ENCODE data around the gene ELF3.
"Not testable (repeated sequence)": the region's sequence is repeated elsewhere in the genome, so short reads cannot be mapped to it uniquely, and the experiment has no call there.

Gene ELF3

DNA sequence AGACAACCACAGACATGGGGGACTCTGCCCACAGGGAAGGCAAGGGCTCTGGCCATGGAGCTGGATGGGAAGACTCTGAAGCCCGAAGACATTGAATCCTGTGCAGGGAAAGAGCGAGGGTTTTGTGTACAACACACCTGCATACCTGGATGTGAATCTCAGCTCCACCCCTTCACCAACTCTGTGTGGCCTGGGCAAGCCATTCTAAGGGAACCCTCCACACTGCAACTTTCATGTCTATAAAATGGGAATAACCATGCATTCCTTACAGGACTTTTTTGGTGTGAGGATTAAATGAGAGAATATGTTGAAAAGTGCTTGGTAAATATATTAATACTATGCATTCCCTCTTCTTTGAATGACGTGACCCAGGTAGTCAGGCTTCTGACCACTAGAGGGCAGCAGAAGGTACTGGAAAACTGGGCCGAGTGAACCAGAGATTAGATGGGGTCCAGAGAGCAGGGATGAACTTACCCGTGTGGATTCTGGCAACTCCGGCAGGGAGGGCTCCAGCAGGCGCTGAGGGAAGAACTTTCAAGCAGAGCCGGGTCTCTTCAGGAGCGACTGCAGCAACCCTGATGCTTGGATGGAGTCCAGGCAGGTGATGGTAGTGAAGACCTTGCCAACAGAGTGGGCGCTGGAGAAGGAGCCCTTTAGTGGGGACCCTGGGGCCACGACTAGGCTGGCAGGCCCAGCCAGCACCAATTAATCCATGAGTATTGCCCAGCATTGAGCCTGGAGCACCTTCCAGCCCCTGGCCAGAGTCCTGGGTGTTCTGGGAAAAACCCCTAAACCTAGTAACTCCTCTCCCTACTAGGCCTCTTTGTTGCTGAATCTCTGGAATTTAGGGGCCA, 834 bp upstream of the ELF3 start:
- DNase-seq (ENCODE audit: low spot score) = peak; percentile 84

DNA sequence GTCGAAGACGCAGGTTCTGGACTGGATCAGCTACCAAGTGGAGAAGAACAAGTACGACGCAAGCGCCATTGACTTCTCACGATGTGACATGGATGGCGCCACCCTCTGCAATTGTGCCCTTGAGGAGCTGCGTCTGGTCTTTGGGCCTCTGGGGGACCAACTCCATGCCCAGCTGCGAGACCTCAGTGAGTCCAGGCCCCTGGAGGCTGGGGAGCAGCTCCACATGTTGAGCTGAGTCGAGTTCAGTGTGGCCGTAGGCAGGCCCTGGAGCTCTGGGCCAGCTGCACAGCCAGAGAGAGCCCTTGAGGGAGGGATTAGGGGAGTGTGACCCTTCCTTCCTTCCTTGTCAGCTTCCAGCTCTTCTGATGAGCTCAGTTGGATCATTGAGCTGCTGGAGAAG, 1.6 kb downstream of the ELF3 start:
- no peak for DNase-seq (ENCODE audit: low spot score)

DNA sequence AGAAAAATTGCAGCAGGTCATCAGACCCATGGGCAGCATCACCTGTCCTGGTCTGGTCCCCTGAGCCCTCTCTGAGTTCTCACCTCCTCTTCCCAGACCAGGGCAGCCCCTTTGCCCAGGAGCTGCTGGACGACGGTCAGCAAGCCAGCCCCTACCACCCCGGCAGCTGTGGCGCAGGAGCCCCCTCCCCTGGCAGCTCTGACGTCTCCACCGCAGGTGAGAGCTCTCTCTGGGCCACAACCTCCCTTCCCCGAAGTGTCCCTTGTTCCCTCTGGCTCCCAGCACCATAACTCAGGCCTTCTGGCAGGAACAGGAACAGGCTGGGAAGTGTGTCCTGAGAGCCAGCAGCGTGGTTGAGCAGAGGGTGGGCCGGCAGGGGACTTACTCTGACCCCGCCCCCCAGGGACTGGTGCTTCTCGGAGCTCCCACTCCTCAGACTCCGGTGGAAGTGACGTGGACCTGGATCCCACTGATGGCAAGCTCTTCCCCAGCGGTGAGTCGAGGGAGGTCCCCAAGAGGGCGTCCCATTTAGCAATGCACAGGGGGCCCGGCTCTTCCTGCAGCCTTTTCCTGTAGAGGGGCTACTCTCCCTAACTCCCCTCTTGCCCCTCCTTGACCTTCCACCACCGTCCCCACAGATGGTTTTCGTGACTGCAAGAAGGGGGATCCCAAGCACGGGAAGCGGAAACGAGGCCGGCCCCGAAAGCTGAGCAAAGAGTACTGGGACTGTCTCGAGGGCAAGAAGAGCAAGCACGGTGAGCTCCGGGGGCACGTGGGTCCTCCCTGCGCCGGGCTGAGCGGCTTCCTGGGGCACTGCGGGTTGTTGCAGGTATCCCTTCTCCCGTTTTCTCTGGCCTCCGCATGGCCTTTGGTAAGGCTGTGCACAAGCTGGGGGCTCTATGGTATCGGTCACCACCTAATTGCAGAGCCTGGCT, 2.4 kb downstream of the ELF3 start:
- no peak for DNase-seq (ENCODE audit: low spot score)

DNA sequence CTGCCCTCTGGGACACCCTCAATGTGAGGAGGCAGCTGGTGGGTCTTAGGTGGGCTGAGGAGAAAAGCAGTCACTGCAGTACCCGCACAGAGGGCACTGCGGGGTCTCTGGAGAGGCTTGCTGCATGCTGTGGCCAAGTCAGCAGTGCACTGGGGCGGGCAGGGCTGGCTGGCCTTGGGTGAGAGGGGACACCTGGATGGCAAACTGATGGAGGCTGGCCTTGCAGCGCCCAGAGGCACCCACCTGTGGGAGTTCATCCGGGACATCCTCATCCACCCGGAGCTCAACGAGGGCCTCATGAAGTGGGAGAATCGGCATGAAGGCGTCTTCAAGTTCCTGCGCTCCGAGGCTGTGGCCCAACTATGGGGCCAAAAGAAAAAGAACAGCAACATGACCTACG, 3.2 kb downstream of the ELF3 start:
- DNase-seq (ENCODE audit: low spot score) = no peak

DNA sequence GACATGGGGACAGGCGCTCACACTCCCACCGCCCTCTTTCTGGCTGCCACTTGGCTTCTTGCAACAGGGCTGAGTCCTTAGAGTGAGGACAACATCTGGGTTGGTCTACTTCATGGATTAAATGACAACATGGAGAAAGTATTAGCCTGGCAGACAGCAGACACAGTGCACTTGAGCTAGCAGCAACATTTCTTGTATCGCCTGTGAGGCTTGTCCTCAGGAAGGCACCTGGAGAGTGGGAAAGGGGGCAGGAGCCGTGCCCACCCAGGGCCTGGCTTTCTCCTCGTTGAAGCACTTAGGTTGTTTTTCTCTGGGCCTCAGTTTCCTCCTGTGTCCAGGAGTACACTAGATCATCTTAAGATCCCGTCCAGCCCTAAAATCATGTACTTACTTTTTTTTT, 3.7 kb downstream of the ELF3 start:
- no peak for DNase-seq (ENCODE audit: low spot score)

DNA sequence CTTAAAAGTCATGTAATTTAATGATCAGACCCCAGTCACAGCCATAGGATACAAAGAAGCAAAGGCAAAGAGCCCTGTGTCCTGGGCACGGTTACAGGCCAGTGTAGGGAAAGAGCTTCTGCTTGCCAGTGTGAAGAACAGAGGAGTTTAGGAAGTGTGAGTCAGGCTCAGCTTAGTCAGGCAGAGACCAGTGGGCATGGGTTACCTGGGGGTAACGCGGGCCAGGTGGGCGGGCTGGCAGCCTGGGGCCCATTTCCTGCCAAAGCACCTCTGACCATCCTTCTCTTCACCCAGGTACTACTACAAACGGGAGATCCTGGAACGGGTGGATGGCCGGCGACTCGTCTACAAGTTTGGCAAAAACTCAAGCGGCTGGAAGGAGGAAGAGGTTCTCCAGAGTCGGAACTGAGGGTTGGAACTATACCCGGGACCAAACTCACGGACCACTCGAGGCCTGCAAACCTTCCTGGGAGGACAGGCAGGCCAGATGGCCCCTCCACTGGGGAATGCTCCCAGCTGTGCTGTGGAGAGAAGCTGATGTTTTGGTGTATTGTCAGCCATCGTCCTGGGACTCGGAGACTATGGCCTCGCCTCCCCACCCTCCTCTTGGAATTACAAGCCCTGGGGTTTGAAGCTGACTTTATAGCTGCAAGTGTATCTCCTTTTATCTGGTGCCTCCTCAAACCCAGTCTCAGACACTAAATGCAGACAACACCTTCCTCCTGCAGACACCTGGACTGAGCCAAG, 4.7 kb downstream of the ELF3 start:
- no peak for DNase-seq (ENCODE audit: low spot score)

DNA sequence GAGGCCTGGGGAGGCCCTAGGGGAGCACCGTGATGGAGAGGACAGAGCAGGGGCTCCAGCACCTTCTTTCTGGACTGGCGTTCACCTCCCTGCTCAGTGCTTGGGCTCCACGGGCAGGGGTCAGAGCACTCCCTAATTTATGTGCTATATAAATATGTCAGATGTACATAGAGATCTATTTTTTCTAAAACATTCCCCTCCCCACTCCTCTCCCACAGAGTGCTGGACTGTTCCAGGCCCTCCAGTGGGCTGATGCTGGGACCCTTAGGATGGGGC, 5.2 kb downstream of the ELF3 start:
- DNase-seq (ENCODE audit: low spot score) = no peak

DNA sequence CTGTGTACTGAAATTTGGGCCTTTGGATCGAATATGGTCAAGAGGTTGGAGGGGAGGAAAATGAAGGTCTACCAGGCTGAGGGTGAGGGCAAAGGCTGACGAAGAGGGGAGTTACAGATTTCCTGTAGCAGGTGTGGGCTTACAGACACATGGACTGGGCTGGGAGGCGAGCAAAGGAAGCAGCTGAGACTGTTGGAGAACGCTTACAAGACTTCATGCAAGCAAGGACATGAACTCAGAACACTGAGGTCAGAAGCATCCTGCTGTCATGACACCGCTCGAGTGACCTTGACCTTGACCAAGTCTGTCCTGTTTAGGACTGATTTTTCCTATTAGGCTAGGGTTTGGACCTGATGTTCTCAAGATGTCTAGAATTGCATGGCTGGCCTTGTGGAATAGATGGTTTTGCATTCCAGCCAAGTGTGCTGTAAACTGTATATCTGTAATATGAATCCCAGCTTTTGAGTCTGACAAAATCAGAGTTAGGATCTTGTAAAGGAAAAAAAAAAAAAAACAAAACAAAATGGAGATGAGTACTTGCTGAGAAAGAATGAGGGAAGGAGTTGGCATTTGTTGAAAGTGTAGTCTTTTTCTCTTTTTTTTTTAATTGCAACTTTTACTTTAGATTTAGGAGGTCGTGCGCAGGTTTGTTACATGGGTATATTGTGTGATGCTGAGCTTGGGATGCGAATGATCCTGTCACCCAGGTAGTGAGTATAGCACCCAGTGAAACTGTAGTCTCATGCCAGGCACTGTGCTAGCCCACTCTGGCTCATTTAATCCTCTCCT, 5.8 kb downstream of the ELF3 start:
- DNase-seq (ENCODE audit: low spot score) = no peak

DNA sequence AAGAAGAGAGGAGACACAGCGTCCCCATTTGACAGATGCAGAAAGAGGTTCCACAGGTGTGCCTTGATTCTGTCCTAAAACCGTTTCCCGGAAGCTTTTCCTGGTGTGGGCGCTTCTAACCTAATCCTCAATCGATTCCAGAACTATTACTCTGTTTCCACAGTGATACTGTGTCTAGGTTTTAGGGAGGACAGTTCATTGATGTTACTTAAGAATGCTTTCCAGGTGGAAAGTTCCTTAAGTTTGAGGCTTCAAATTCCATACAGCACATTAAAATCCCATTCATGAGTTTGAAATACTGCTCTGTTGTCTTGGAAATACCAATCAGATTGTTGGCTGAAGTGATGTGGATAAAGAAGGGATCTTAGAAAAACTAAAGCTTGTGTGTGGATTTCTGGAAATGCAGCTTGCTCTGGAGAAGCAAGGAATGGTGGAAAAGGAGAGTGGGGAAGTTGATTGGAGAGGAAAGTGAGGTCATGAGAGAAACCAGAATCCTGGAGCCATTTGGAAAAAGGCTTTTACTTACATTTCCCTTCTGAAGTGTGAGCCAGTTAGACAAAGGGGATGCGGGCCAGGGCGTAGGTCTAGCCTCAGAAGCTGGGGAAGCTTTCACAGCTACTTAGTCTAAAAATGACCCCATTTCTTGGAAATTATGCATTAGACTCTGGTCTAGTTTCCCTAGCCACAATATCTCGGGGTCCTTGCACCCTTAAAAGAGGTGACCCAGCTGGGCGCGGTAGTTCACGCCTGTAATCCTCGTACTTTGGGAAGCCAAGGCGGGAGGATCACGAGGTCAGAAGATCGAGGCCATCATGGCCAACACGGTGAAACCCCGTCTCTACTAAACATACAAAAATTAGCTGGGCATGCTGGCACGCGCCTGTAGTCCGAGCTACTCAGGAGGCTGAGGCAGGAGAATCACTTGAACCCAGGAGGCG, 6.7 kb downstream of the ELF3 start:
- DNase-seq (ENCODE audit: low spot score) = peak; percentile 48

DNA sequence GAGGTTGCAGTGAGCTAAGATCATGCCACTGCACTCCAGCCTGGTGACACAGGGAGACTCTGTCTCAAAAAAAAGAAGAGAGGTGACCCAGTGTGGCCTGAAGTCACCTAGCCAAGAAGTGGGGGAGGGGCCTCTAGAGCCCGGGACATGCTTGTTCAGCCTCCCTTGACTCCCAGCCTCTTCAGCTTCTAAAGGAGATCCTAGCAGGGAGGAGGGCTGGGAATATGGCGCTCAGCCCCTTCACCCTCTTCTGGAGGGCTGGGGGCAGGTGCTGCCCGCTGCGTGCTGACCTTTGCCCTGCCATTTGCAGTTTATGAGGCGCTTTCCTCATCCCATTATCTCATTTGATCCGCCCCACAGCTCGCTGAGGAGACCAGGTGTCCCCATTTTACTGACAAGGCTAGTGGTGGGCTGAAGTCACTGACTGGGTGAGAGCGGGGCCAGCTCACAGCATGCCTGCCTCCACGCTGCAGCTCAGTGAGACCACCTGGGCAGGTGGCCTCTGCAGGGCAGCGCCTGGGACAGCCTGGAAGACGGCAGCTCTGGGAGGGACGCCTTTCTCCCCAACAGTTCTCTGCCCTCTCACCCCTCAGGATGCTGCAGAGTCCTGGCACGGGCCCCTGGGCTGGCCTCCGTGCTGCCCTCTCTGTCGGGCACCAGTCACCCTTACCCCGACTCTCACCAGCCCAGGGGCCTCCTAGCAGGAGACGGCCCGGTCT, 7.5 kb downstream of the ELF3 start:
- peak; percentile 81 for DNase-seq (ENCODE audit: low spot score)

DNA sequence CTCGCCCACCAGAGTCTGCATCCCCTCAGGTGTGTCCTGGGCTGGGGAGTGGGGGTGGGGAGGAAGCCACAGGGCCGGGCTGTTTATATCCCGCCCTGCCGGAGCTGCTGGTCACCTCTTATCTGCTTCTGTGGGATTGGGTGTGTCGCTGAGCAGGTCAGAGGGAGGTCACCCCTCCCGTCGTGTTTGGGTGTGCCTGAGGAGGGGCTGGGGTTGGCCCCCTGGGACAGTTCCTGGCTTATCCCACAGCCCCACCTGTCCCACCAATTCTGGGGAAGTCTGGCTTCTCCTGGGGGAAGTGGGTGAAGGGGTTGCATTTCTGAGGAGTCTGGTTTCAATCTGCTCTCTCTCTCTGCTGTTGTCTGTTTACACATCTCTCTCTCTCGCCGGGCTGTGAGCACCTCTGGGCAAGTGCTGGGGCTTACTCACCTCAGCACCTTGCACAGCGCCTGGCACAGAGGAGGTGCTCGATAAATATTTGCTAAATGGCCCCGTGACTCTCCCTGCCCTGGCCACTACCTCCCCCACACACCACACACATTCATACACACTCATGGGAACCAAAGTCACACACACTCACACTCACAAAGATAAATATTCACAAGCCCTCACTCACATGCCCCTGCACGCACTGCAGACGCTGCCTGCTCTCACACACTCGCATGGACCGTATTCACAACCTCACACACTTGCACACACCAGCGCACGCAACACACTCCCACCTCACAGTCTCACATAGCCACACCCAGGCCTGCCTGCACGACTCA, 8.3 kb downstream of the ELF3 start:
- peak; percentile 88 for DNase-seq (ENCODE audit: low spot score)

DNA sequence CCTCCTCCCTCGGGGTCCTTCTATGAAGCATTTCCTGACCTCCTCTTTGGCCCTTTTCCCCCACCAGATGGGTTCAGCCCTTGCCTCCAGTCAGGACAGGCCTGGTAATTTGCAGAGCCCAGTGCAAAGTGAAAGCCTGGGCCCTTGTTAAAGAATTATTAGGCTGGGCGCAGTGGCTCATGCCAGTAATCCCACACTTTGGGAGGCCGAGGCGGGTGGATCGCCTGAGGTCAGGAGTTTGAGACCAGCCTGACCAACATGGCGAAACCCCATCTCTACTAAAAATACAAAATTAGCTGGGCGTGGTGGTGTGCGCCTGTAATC, 8.8 kb downstream of the ELF3 start:
- DNase-seq (ENCODE audit: low spot score) = not testable (repeated sequence)

DNA sequence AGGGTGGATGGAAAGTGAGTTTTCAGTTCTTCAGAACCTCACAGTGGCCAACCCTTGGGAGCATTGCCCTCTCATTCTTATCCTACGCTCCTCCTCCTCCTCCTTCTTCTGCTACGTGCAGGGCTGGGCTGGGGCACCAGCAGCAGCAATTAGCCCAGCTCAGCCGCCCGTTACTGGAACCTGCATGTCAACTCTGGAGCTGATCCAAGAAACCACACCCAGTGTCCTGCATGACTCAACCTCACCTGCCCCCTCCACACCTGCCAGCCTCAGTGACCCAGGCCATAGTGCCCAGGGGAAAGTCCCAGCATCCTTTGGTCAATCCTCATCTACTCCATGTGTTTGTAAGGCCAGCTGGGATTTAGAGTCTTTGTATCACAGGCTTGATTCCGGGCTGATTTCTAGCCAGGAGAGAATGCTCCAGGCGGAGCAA, 12.6 kb downstream of the ELF3 start:
- DNase-seq (ENCODE audit: low spot score) = peak; percentile 93

DNA sequence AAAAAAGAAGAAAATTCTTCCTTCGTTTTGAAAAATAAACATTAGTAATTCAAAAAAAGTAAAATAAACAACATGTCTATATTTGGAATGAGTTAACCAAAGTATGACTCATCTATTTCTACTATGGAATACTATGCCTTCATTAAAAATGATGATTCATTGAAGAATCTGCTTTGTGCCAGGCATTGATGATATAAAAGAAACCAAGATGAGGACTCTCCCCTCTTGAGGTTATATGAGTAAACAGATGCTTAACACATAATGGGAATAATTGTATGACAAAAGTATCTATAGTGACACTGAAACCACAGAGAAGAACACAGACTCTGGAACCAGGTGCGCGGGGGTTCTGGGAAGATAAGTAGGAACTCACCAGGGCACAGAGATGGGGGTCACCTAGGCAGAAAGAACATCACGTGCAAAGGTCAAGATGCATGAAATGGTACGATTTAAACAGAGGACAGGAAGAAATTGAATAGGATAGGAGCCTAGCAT, 18.8 kb downstream of the ELF3 start:
- DNase-seq (ENCODE audit: low spot score) = peak; percentile 90

DNA sequence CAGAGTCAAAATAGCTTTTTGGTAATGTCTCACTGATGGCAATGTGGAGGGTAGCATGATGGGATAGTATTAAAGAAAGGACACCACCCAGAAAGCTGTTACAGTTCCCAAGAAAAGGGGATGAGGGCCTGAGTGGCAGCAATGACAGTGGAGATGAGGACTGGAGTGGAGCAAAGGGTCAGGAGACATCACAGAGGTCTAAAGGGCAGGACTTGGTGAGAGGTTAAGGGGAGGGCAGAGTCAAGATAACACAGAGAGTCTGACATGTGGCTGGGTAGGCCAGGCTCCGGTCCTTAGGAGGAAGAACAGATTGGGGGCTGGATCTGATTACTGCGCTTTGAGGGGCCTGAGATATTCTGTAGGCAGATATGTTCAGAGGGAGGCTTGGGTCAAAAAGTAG, 19.3 kb downstream of the ELF3 start:
- DNase-seq (ENCODE audit: low spot score) = no peak

DNA sequence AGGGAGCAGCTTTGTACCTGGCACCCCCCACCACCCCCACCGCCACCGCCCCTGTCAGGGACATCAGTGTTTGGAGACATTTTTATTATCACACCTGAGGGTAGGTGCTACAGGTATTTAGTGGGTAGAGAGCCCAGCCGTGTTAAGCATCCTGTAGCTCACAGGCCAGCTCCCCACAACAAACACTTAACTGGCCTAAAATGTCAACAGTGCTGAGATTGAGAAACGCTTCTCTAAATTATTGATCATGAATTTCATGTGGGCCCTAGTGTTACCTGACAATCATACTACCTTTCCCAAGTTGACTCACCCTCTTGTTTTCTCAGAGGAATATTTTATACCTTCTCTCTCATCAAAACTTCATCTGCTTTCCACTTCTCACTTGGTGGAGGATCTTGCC, 21.4 kb downstream of the ELF3 start:
- no peak for DNase-seq (ENCODE audit: low spot score)

DNA sequence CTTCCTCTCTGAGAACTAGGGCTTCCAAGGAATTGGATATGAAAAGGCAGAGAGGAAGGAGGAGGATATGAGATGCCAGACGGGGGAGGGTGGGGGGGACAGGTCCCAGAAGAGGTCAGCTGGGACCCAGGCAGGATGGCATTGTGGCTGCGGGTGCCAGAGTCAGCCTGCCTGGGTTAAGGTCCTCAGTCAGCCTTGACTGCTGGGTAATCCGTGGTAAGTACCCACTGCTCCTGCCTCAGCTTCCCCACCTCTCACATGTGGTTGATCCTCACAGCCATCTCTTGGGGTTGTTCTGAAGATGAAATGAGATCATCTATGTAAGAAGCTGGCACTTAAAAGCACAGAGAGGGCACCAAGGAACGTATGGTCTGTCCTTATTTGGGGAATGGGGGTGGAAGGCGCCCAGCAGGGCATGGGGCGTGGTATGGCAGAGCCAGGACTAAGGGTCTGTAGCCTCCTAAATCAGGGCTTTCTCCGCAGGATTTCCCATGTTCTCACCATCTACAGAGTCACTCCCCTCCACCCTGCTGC, 23.8 kb downstream of the ELF3 start:
- DNase-seq (ENCODE audit: low spot score) = no peak

DNA sequence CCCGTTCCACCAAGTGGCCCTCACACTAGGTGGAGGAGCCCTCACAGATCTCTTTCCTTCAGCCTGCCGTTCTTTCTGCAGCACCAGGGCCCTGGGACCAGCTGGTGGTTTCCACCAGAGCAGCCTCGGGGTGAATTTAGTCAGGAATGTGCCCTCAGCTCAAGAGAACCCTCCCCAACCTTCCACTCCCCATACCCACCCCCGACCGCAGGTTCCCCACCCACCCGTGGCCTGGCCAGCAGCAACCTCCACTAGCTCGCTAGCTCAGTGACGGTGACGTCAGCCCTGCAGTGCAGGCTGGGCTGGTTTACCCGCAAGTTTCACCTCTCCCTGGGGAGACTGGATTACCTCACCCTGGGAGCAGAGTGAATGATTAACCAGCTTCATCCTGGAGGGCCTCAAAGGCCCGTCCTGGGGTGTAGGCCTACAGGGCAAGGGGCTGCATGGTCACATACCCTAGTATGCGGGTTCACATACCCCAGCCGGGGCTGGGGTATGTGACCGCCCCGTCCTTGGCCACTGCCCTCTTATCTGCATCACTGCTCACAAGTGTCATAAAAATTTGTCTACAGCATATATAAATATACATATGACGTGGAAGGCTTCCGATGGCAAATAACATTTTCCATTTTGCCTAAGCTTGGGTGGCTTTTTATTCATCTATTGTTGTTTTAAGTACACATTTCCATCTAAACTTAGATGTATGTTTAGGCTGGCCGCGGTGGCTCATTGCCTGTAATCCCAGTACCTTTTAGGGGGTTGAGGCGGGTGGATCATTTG, 24.5 kb downstream of the ELF3 start:
- peak; percentile 94 for DNase-seq (ENCODE audit: low spot score)
